Psoas muscle (tissue), 8 donors: ENCODE measurements around the gene CUBN. TPM values are rescaled to one million over a fixed set of nuclear protein-coding genes. Genes with fewer than 3 reads are reported as not detected.
A peak's percentile ranks its signal among the peaks of the same experiment; 100 is the strongest.

Source experiments
- ATAC-seq, 4 donors: fragments of 200-7000 bp; cut with Tn5 transposase; one replicate each; pipeline ENCODE4 v1.9.1; 2020; ENCODE audit warnings: moderate library complexity in 3 of 4, mild to moderate bottlenecking in 2 of 4
- DNase-seq, 2 donors: peaks; one replicate each; pipeline ENCODE4 v3.0.0-alpha.2; 2020
- H3K27ac ChIP-seq: fragments of 200-600 bp; one replicate; pipeline ENCODE4 v1.8.0; 2022
- H3K27me3 ChIP-seq, 3 donors: fragments of 200-600 bp in 1 of 3; one replicate each; pipeline versions ENCODE4 v1.6.1 to v1.8.0; 2013 to 2022; ENCODE audit warnings: low read length in 2 of 3, mild to moderate bottlenecking in 2 of 3, moderate library complexity in 1 of 3; ENCODE audit not compliant: insufficient read depth in 3 of 3
- H3K36me3 ChIP-seq, 2 donors: fragments of 200-600 bp in 1 of 2; one replicate each; pipeline versions ENCODE4 v1.6.1 to v1.8.0; 2013 to 2022; ENCODE audit warnings: low read depth in 1 of 2, mild to moderate bottlenecking in 1 of 2, moderate library complexity in 1 of 2; ENCODE audit not compliant: insufficient read depth in 1 of 2
- H3K4me1 ChIP-seq: fragments of 200-600 bp; one replicate; pipeline ENCODE4 v1.8.0; 2022
- H3K4me3 ChIP-seq: fragments of 200-600 bp; one replicate; pipeline ENCODE4 v1.8.0; 2022; ENCODE audit warnings: mild to moderate bottlenecking
- H3K9me3 ChIP-seq: fragments of 200-600 bp; one replicate; pipeline ENCODE4 v1.8.0; 2022
- WGBS, 3 donors: extraction: QIAGEN DNeasy Blood & Tissue Kit; methylation state at CpG; one replicate each; pipeline versions ENCODE4 v1.1.6 to v1.1.7; 2013; 5-methylcytosine and 5-hydroxymethylcytosine counted together
- intact Hi-C, 2 donors: fragments of 100-400 bp; cut with DNase I; formaldehyde crosslinking; loops; one replicate each; pipeline versions ENCODE4 v1.11.0 to v1.14.2; 2022
- polyA plus RNA-seq, 3 donors: library from polyadenylated mRNA; stranded (reverse); fragments of 200-250 nt; gene quantifications; one replicate each; pipeline ENCODE4 v1.2.3, GENCODE V29; 2013
- total RNA-seq, 4 donors: library from RNA; stranded (reverse); fragmentation: NEBNext Ultra II Directional in 2 of 4; extraction: Animal tissue kit (Norgen Biotek cat#: 25700) in 2 of 4; gene quantifications; one replicate each; pipeline versions ENCODE4 v1.2.1 to v1.2.4, GENCODE V29; 2021 to 2023
- TF ChIP-seq, protein P1 (sequence below): fragments of 200-600 bp; IDR thresholded peaks from one replicate; pipeline ENCODE4 v1.8.0; 2022; ENCODE audit warnings: antibody characterized with exemption
- donor health status: healthy with polysubstance abuse.
- donor health status: DM: no; HTN: no; CAD: no; lungs with moderate emphysema.
- donor health status: Bipolar disorder and iron deficiency.
- donor health status: healthy.
- donor health status: DM: yes; HTN: yes; CAD: no.
- donor health status: DM: no; HTN: no; CAD: no.
- donor health status: DM: no; HTN: no; CAD: no.
- donor health status: DM: yes; HTN: yes; CAD: no.

The CUBN gene
- total and polyA plus RNA-seq, 7 donors: 0.07 to 1.1 (median 0.22) TPM

DNA sequence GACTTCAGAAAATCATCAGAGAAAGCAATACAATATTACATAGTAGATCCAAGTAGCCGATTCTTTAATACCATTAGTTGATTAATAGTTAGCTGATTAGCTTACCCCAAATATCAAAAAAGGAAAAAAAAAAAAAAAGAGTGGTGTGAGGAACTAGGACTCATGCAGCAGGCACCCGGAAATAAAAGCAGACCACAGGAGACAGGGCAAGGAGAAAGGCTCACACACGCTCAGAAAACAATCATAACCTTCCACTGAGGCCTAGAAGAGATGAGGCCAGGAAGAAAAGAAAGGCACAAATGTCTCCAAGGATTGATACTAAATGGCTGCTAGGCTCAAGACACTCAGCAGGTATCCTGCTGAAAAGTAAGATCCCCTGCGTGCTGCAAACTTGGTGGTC lies 45.9 kb upstream of the CUBN start:
- H3K36me3 ChIP-seq: no peaks in the 10 kb centered on the region
- H3K9me3 ChIP-seq: no peaks in the 10 kb centered on the region
- no peaks in the 10 kb centered on the region for H3K27me3 ChIP-seq
- TF ChIP-seq, protein P1, sequence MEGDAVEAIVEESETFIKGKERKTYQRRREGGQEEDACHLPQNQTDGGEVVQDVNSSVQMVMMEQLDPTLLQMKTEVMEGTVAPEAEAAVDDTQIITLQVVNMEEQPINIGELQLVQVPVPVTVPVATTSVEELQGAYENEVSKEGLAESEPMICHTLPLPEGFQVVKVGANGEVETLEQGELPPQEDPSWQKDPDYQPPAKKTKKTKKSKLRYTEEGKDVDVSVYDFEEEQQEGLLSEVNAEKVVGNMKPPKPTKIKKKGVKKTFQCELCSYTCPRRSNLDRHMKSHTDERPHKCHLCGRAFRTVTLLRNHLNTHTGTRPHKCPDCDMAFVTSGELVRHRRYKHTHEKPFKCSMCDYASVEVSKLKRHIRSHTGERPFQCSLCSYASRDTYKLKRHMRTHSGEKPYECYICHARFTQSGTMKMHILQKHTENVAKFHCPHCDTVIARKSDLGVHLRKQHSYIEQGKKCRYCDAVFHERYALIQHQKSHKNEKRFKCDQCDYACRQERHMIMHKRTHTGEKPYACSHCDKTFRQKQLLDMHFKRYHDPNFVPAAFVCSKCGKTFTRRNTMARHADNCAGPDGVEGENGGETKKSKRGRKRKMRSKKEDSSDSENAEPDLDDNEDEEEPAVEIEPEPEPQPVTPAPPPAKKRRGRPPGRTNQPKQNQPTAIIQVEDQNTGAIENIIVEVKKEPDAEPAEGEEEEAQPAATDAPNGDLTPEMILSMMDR: no peak
- no peaks in the 10 kb centered on the region for H3K4me1 ChIP-seq
- DNase-seq (no peak), ATAC-seq (no peak)
- no peak overlapping the region for H3K27ac ChIP-seq
- H3K4me3 ChIP-seq: peak overlapping the region; percentile 36
- 52 to 77% (median 56%) methylated on average over 4 of the region's 4 CpGs for WGBS, 3 donors
- intact Hi-C loops: no loop called here

DNA sequence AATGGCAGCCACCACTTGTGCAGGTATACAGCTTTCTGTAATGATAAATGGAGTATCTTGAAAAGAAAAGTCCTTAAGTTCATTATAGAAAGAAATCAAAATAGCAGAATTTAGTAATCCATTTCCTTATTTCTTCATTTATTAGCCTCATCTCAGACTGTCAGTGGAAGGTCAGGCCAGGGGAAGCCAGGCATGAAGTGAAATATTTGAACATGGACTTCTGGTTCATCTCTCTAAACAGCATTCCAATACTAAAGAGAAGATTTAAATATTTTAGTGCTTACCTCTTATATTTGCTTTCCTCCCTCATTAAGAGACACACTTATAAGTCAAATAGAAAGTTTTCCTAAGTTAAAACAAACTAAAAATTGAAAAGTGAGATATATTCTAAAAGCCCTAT lies 45.0 kb upstream of the CUBN start:
- H3K27me3 ChIP-seq: no peaks in the 10 kb centered on the region
- H3K27ac ChIP-seq: no peak overlapping the region
- intact Hi-C loops: no loop called here
- TF ChIP-seq, protein P1: no peak
- ATAC-seq: no peak
- H3K36me3 ChIP-seq: no peaks in the 10 kb centered on the region
- H3K4me1 ChIP-seq: no peaks in the 10 kb centered on the region
- no peaks in the 10 kb centered on the region for H3K9me3 ChIP-seq
- no peak for DNase-seq
- H3K4me3 ChIP-seq: no peak overlapping the region

DNA sequence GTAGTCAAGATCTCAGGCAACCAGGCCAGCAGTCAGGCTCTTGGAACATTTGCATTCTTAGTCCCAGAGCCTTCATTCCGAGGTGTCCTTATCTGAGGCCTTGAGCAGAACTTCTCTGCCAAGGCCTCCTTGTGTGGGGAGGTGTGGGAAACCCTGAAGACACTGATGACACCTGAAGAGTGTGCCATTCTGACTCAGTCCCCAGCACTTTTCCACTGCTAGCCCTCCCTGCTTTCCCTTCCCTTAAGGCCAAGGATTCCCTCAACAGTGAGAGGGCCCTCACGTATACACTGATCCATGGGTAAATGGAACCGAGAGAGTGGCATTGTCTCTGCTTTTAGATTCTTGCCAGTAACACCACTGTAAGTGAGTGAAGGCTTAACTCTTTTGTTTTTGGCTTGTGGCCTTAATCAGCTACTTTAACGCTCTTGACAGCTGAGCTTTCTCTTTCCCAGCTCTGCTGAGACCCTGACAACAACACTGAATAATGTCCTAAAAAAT lies 41.6 kb upstream of the CUBN start:
- no peak for ATAC-seq
- no peaks in the 10 kb centered on the region for H3K4me1 ChIP-seq
- DNase-seq: no peak
- H3K27me3 ChIP-seq: no peaks in the 10 kb centered on the region
- TF ChIP-seq, protein P1: no peak
- H3K36me3 ChIP-seq: no peaks in the 10 kb centered on the region
- no peak overlapping the region for H3K27ac ChIP-seq
- no peaks in the 10 kb centered on the region for H3K9me3 ChIP-seq
- 55 to 72% (median 63%) methylated on average over 4 of the region's 4 CpGs for WGBS, 3 donors
- no peak overlapping the region for H3K4me3 ChIP-seq
- intact Hi-C loops: no loop called here

DNA sequence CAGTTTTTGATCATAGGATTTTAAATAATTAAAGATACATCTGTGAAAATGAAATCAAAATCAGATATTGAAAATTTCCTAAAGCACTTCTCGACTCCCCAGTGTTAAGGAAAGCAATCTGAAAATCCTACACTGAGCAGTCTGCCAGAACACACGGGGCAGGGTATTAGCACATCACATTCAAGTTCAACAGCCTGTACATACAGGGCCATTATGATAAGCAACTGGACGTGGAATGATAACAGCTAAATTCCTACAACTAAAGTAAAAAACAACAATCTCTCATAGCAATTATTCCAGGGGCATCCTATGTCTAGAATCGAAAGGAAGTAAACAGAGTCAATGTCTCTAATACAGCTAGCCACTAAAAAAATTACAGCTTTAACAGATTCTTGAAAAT lies 40.2 kb upstream of the CUBN start:
- Histone ChIP-seq H3K27ac (no peak overlapping the region), H3K36me3 (no peaks in the 10 kb centered on the region), H3K4me3 (no peak overlapping the region), H3K9me3 (no peaks in the 10 kb centered on the region), H3K4me1 (no peaks in the 10 kb centered on the region), H3K27me3 (no peaks in the 10 kb centered on the region)
- 78 to 86% (median 84%) methylated on average over 4 of the region's 4 CpGs for WGBS, 3 donors
- ATAC-seq (no peak), DNase-seq (no peak)
- intact Hi-C loops: no loop called here
- TF ChIP-seq, protein P1: no peak

DNA sequence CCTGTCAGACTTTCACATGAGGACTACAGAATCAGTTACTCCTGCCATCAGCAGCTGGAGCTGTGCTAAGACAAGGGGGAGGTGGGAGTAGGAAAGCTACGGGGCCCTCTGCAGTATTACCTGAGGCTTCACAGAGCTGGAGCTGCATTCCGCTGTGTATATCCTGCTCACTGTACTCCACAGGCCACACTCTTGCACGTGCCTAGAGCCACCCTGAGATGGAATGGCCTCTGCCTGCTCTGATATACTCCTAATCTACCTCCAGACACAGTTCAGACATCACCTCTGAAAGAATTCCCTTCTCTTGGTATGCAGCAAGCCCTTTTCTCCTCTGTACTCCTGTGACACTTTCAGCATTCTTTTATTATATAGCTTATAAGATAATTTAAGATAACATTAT lies 37.1 kb upstream of the CUBN start:
- no peak overlapping the region for H3K4me3 ChIP-seq
- 72 to 86% (median 80%) methylated on average over 3 of the region's 3 CpGs for WGBS, 3 donors
- no peaks in the 10 kb centered on the region for H3K36me3 ChIP-seq
- no peak for ATAC-seq
- no peaks in the 10 kb centered on the region for H3K27me3 ChIP-seq
- H3K9me3 ChIP-seq: no peaks in the 10 kb centered on the region
- TF ChIP-seq, protein P1: no peak
- intact Hi-C loops: no loop called here
- DNase-seq: no peak
- no peak overlapping the region for H3K27ac ChIP-seq
- no peaks in the 10 kb centered on the region for H3K4me1 ChIP-seq
